Stimulated activated CD8-positive, alpha-beta memory T cell treated with anti-CD3 and anti-CD28 coated beads, Interleukin-7, amount 100 ng/mL, for 48 hours (primary cell): ENCODE results near the gene DGCR6L.
A peak's percentile ranks its signal among the peaks of the same experiment; 100 is the strongest.
"Not testable (repeated sequence)": the region's sequence is repeated elsewhere in the genome, so short reads cannot be mapped to it uniquely, and the experiment has no call there.

Experiments
- DNase-seq, 2 donors: peaks; one replicate each; pipeline ENCODE4 v3.0.0-alpha.2; 2020; ENCODE audit warnings: low read depth in 1 of 2; ENCODE audit errors: extremely low read depth in 1 of 2

DGCR6L gene

GRCh38 chr22:20328569-20328930 is 8.7 kb upstream of the DGCR6L start:
- not testable (repeated sequence) for DNase-seq

- DNase-seq: not testable (repeated sequence)
Observed at GRCh38 chr22:20325996-20326395, 6.1 kb upstream of the DGCR6L start.

- DNase-seq: peak in 1 of 2 donors; percentile 38
Observed at GRCh38 chr22:20324139-20324516, 4.3 kb upstream of the DGCR6L start.

GRCh38 chr22:20321552-20322211 is 1.8 kb upstream of the DGCR6L start:
- DNase-seq: not testable (repeated sequence)

- not testable (repeated sequence) for DNase-seq
Observed at GRCh38 chr22:20320659-20321551, 1.0 kb upstream of the DGCR6L start.

GRCh38 chr22:20319041-20319744 is 667 bp downstream of the DGCR6L start:
- DNase-seq: no peak

- DNase-seq: not testable (repeated sequence)
Observed at GRCh38 chr22:20318043-20318688, 1.7 kb downstream of the DGCR6L start.

- DNase-seq: peak in 1 of 2 donors; percentile 21
Observed at GRCh38 chr22:20317402-20318042, 2.3 kb downstream of the DGCR6L start.

GRCh38 chr22:20316844-20317401 is 2.9 kb downstream of the DGCR6L start:
- no peak for DNase-seq

GRCh38 chr22:20316217-20316843 is 3.5 kb downstream of the DGCR6L start:
- no peak for DNase-seq

- DNase-seq: no peak
Observed at GRCh38 chr22:20315337-20316216, 4.3 kb downstream of the DGCR6L start.

- not testable (repeated sequence) for DNase-seq
Observed at GRCh38 chr22:20314741-20315336, 5.0 kb downstream of the DGCR6L start.

- not testable (repeated sequence) for DNase-seq
Observed at GRCh38 chr22:20314206-20314605, 5.7 kb downstream of the DGCR6L start.

- DNase-seq: not testable (repeated sequence)
Observed at GRCh38 chr22:20313306-20314077, 6.4 kb downstream of the DGCR6L start.

GRCh38 chr22:20312396-20313191 is 7.3 kb downstream of the DGCR6L start:
- no peak for DNase-seq

- DNase-seq: not testable (repeated sequence)
Observed at GRCh38 chr22:20311249-20312062, 8.4 kb downstream of the DGCR6L start.
